Measurements from ENCODE around the gene GPRIN2.
A peak's percentile ranks its signal among the peaks of the same experiment; 100 is the strongest.
"Not testable (repeated sequence)": the region's sequence is repeated elsewhere in the genome, so short reads cannot be mapped to it uniquely, and the experiment has no call there.

Gene GPRIN2

GRCh38 chr10:46577624-46578473 lies 21.4 kb upstream of the GPRIN2 start:
- H3K4me3 ChIP-seq (ENCODE audit: low read depth, low read length); in situ Hi-C loops (cut with HindIII; ENCODE audit: low sequenced_read_pairs): not testable (repeated sequence)

GRCh38 chr10:46573884-46574283 lies 17.4 kb upstream of the GPRIN2 start:
- H3K4me3 ChIP-seq (ENCODE audit: low read depth, low read length); in situ Hi-C loops (cut with HindIII; ENCODE audit: low sequenced_read_pairs); DNase-seq (ENCODE audit: low read depth): not testable (repeated sequence)

More at GRCh38 chr10:46577624-46578473, 21.4 kb upstream of the GPRIN2 start:
- not testable (repeated sequence) for DNase-seq (ENCODE audit: low read depth)

GRCh38 chr10:46573314-46573713 lies 16.9 kb upstream of the GPRIN2 start:
- H3K4me3 ChIP-seq (ENCODE audit: low read depth, low read length); DNase-seq (ENCODE audit: low read depth); in situ Hi-C loops (cut with HindIII; ENCODE audit: low sequenced_read_pairs): not testable (repeated sequence)

- H3K4me3 ChIP-seq (ENCODE audit: low read depth, low read length); in situ Hi-C loops (cut with HindIII; ENCODE audit: low sequenced_read_pairs); DNase-seq (ENCODE audit: low read depth): not testable (repeated sequence)
Measured at GRCh38 chr10:46572765-46573164, 16.3 kb upstream of the GPRIN2 start.

GRCh38 chr10:46570655-46571054 lies 14.2 kb upstream of the GPRIN2 start:
- in situ Hi-C loops (cut with HindIII; ENCODE audit: low sequenced_read_pairs); DNase-seq (ENCODE audit: low read depth); H3K4me3 ChIP-seq (ENCODE audit: low read depth, low read length): not testable (repeated sequence)

- DNase-seq (ENCODE audit: low read depth); in situ Hi-C loops (cut with HindIII; ENCODE audit: low sequenced_read_pairs): not testable (repeated sequence)
Measured at GRCh38 chr10:46567151-46567550, 10.7 kb upstream of the GPRIN2 start.

GRCh38 chr10:46565591-46566332 lies 9.3 kb upstream of the GPRIN2 start:
- in situ Hi-C loops (cut with HindIII; ENCODE audit: low sequenced_read_pairs): not testable (repeated sequence)
- peak; percentile 51 for DNase-seq (ENCODE audit: low read depth)

More at GRCh38 chr10:46567151-46567550, 10.7 kb upstream of the GPRIN2 start:
- not testable (repeated sequence) for H3K4me3 ChIP-seq (ENCODE audit: low read depth, low read length)

GRCh38 chr10:46560952-46561351 lies 4.5 kb upstream of the GPRIN2 start:
- DNase-seq (ENCODE audit: low read depth): no peak
- TF ChIP-seq CTCF (IDR thresholded peaks at IDR 0.05; ENCODE audit: low read depth, low read length, missing control alignments): no peak
- in situ Hi-C loops (cut with HindIII; ENCODE audit: low sequenced_read_pairs): no loop called here
- no peak overlapping the region for H3K4me3 ChIP-seq (ENCODE audit: low read depth, low read length)

More at GRCh38 chr10:46565591-46566332, 9.3 kb upstream of the GPRIN2 start:
- not testable (repeated sequence) for H3K4me3 ChIP-seq (ENCODE audit: low read depth, low read length)
- peak; percentile 72 for TF ChIP-seq CTCF (IDR thresholded peaks at IDR 0.05; ENCODE audit: low read depth, low read length, missing control alignments)

- no peak for TF ChIP-seq CTCF (IDR thresholded peaks at IDR 0.05; ENCODE audit: low read depth, low read length, missing control alignments)
- in situ Hi-C loops (cut with HindIII; ENCODE audit: low sequenced_read_pairs): no loop called here
- DNase-seq (ENCODE audit: low read depth): no peak
- no peak overlapping the region for H3K4me3 ChIP-seq (ENCODE audit: low read depth, low read length)
Measured at GRCh38 chr10:46560381-46560780, 3.9 kb upstream of the GPRIN2 start.

Measured in astrocyte of the cerebellum (primary cell).